IMR-90 (cell line): ENCODE data around the gene PHACTR3. TPM values are rescaled to one million over a fixed set of nuclear protein-coding genes. Genes with fewer than 3 reads are reported as not detected.

ENCODE experiments used
- ATAC-seq: fragments of 200-7000 bp; cut with Tn5 transposase; 2 replicates; pipeline ENCODE4 v1.9.1; 2020; ENCODE audit warnings: low read depth, mild to moderate bottlenecking, moderate library complexity
- BruUV-seq: library from RNA; stranded (reverse); fragments of 400-500 nt; replicated peaks from 2 replicates; lab custom pipeline; 2021; lab: Mats Ljungman, UMichigan
- CTCF ChIA-PET: fragments of 300-600 bp; formaldehyde crosslinking; extraction: SDS; loops from one replicate; lab custom pipeline; 2021; ENCODE audit warnings: antibody characterized with exemption; lab: Yijun Ruan, JAX
- POLR2A ChIA-PET: fragments of 300-600 bp; sonication (Branson Sonifier 250); formaldehyde crosslinking; loops from one replicate; lab custom pipeline; 2022; ENCODE audit warnings: antibody characterized with exemption; ENCODE audit not compliant: unreplicated experiment; lab: Charles Lee
- DNase-seq: peaks from one replicate; pipeline ENCODE4 v3.0.0; 2013
- H2AFZ ChIP-seq: replicated peaks from 2 replicates; pipeline ENCODE3; 2013; ENCODE audit warnings: low read length, mild to moderate bottlenecking; ENCODE audit not compliant: poor library complexity
- H2AK5ac ChIP-seq: 2 replicates; pipeline ENCODE4 v1.6.1; 2013; ENCODE audit warnings: low read depth, low read length, inconsistent platforms
- H2AK9ac ChIP-seq: replicated peaks from 2 replicates; pipeline ENCODE3; 2013; ENCODE audit warnings: mild to moderate bottlenecking, low read depth, low read length, moderate library complexity; ENCODE audit not compliant: poor library complexity
- H2BK120ac ChIP-seq: 2 replicates; pipeline ENCODE4 v1.6.1; 2013; ENCODE audit warnings: low read depth, low read length, inconsistent platforms
- H2BK15ac ChIP-seq: 3 replicates; pipeline ENCODE4 v1.6.1; 2013; ENCODE audit warnings: low read depth, low read length, inconsistent platforms
- H2BK20ac ChIP-seq: 2 replicates; pipeline ENCODE4 v1.6.1; 2013; ENCODE audit warnings: low read depth, mild to moderate bottlenecking, inconsistent platforms, low read length, moderate library complexity
- H2BK5ac ChIP-seq: 2 replicates; pipeline ENCODE4 v1.6.1; 2013; ENCODE audit warnings: mild to moderate bottlenecking, low read depth, low read length, inconsistent platforms; ENCODE audit not compliant: poor library complexity, severe bottlenecking
- H3K14ac ChIP-seq: replicated peaks from 2 replicates; pipeline ENCODE4 v1.6.1; 2013; ENCODE audit warnings: low read depth, low read length, inconsistent platforms
- H3K18ac ChIP-seq: 2 replicates; pipeline ENCODE4 v1.6.1; 2013; ENCODE audit warnings: low read depth, low read length, control low read depth
- H3K23ac ChIP-seq: 2 replicates; pipeline ENCODE4 v1.6.1; 2013; ENCODE audit warnings: low read depth, low read length, inconsistent platforms
- H3K27ac ChIP-seq: 2 replicates; pipeline ENCODE4 v1.5.1; 2013; ENCODE audit warnings: mild to moderate bottlenecking, control low read depth, low read length; ENCODE audit not compliant: insufficient read depth
- H3K27me3 ChIP-seq: 2 replicates; pipeline ENCODE4 v1.6.1; 2013; ENCODE audit warnings: low read length; ENCODE audit not compliant: control insufficient read depth, insufficient read depth
- H3K36me3 ChIP-seq: 2 replicates; pipeline ENCODE4 v1.6.1; 2013; ENCODE audit warnings: low read length, mixed read lengths; ENCODE audit not compliant: control insufficient read depth, insufficient read depth
- H3K4ac ChIP-seq: 2 replicates; pipeline ENCODE4 v1.6.1; 2013; ENCODE audit warnings: low read depth, low read length, inconsistent platforms
- H3K4me1 ChIP-seq: 2 replicates; pipeline ENCODE4 v1.6.1; 2013; ENCODE audit warnings: low read length, mixed read lengths; ENCODE audit not compliant: control insufficient read depth, insufficient read depth
- H3K4me2 ChIP-seq: 2 replicates; pipeline ENCODE4 v1.6.1; 2013; ENCODE audit warnings: low read depth, mild to moderate bottlenecking, control low read depth, low read length, moderate library complexity
- H3K4me3 ChIP-seq: 2 replicates; pipeline ENCODE4 v1.5.1; 2013; ENCODE audit warnings: low read depth, mild to moderate bottlenecking, control low read depth, low read length, moderate library complexity; ENCODE audit not compliant: insufficient read depth
- H3K56ac ChIP-seq: 2 replicates; pipeline ENCODE4 v1.6.1; 2013; ENCODE audit warnings: low read length, inconsistent platforms; ENCODE audit not compliant: insufficient read depth; ENCODE audit errors: extremely low read depth
- H3K79me1 ChIP-seq, 2 experiments: 2 replicates each; pipeline ENCODE4 v1.6.1; 2013; ENCODE audit warnings: low read length in 2 of 2, inconsistent platforms in 1 of 2, low read depth in 1 of 2
- H3K9ac ChIP-seq: 2 replicates; pipeline ENCODE4 v1.6.1; 2013; ENCODE audit warnings: low read depth, low read length, control low read depth
- H3K9me1 ChIP-seq: 2 replicates; pipeline ENCODE4 v1.6.1; 2013; ENCODE audit warnings: low read length, inconsistent platforms; ENCODE audit not compliant: insufficient read depth
- H3K9me3 ChIP-seq: 2 replicates; pipeline ENCODE4 v1.6.1; 2013; ENCODE audit warnings: low read length; ENCODE audit not compliant: control insufficient read depth, insufficient read depth
- H4K20me1 ChIP-seq: 2 replicates; pipeline ENCODE4 v1.6.1; 2013; ENCODE audit warnings: low read length, inconsistent platforms; ENCODE audit not compliant: insufficient read depth
- H4K5ac ChIP-seq: 2 replicates; pipeline ENCODE4 v1.6.1; 2013; ENCODE audit warnings: mild to moderate bottlenecking, low read depth, low read length, control low read depth
- H4K8ac ChIP-seq, 2 experiments: 2 replicates each; pipeline ENCODE4 v1.6.1; 2013; ENCODE audit warnings: low read depth in 2 of 2, low read length in 2 of 2, control low read depth in 1 of 2, inconsistent platforms in 1 of 2
- H4K91ac ChIP-seq: 2 replicates; pipeline ENCODE4 v1.6.1; 2013; ENCODE audit warnings: low read depth, low read length, inconsistent platforms; ENCODE audit not compliant: insufficient read depth
- WGBS, 2 experiments: methylation state at CpG; one replicate each; pipeline versions ENCODE4 v1.1.5 to v1.1.7; 2013; ENCODE audit warnings: missing lambda C conversion rate in 2 of 2; ENCODE audit not compliant: insufficient read length in 1 of 2; ENCODE audit errors: extremely low coverage in 2 of 2; 5-methylcytosine and 5-hydroxymethylcytosine counted together
- dilution Hi-C: fragments of 300-500 bp; cut with HindIII; formaldehyde crosslinking; loops from one replicate; pipeline ENCODE4 v1.14.3; 2018; ENCODE audit warnings: low sequenced_read_pairs; ENCODE audit not compliant: unreplicated experiment
- in situ Hi-C: fragments of 300-500 bp; cut with MboI; formaldehyde crosslinking; loops from 3 replicates; pipeline ENCODE4 v1.14.3; 2019; ENCODE audit warnings: low sequenced_read_pairs, inconsistent platforms, mixed read lengths
- intact Hi-C: fragments of 100-400 bp; cut with micrococcal nuclease; formaldehyde crosslinking; loops from 2 replicates; pipeline ENCODE4 v1.10.0; 2022
- polyA plus RNA-seq, 3 experiments: library from polyadenylated mRNA; depleted of rRNA; stranded (reverse); fragments of >200 nt; gene quantifications; 2 replicates each; pipeline ENCODE4 v1.2.3, GENCODE V29; 2012; ENCODE audit warnings: low replicate concordance in 1 of 3
- total RNA-seq: library from RNA; depleted of rRNA; stranded (reverse); fragments of >200 nt; gene quantifications from 2 replicates; pipeline ENCODE4 v1.2.3, GENCODE V29; 2012
- TF ChIP-seq, protein P1 (sequence below): conservative IDR thresholded peaks from 2 replicates; pipeline ENCODE4 v1.5.1; 2012; ENCODE audit warnings: mild to moderate bottlenecking, low read depth, low read length, improper control_type of control experiment

The PHACTR3 gene
- total and polyA plus RNA-seq, 2 of the 4 experiments (the other 2 are of a cell fraction) = not detected

DNA sequence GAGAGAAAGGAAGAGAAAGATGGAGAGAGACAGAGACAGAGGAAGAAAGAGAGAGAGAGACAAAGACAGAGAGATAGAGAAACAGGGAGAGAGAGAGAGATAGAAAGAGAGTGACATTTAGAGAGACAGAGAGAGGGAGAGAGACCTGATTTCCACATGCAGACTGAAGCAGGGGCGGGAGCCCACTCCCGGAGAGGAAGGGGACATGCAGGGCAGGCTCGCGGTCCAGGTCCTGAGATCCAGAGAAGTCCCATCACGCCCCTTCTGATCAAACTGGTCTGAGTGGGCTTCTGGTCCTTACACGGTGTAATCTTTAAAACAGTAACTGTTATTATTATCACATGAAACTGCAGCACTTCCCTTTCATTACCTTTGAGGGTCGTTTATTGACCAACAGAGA, 62.2 kb downstream of the PHACTR3 start:
- ATAC-seq = no peak
- TF ChIP-seq, protein P1, sequence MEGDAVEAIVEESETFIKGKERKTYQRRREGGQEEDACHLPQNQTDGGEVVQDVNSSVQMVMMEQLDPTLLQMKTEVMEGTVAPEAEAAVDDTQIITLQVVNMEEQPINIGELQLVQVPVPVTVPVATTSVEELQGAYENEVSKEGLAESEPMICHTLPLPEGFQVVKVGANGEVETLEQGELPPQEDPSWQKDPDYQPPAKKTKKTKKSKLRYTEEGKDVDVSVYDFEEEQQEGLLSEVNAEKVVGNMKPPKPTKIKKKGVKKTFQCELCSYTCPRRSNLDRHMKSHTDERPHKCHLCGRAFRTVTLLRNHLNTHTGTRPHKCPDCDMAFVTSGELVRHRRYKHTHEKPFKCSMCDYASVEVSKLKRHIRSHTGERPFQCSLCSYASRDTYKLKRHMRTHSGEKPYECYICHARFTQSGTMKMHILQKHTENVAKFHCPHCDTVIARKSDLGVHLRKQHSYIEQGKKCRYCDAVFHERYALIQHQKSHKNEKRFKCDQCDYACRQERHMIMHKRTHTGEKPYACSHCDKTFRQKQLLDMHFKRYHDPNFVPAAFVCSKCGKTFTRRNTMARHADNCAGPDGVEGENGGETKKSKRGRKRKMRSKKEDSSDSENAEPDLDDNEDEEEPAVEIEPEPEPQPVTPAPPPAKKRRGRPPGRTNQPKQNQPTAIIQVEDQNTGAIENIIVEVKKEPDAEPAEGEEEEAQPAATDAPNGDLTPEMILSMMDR = no peak
- Histone ChIP-seq H3K18ac (no peak overlapping the region), H2AK9ac (no peak overlapping the region), H3K4me1 (no peaks in the 10 kb centered on the region), H3K27ac (no peak overlapping the region), H3K9me3 (peaks cover 51% of the 10 kb centered on the region), H2BK5ac (no peak overlapping the region), H3K4me2 (no peak overlapping the region), H4K5ac (no peak overlapping the region), H4K8ac (no peak overlapping the region), H3K79me1 (no peaks in the 10 kb centered on the region), H3K14ac (no peak overlapping the region), H3K36me3 (no peaks in the 10 kb centered on the region), H2BK120ac (no peak overlapping the region), H3K56ac (no peak overlapping the region), H3K27me3 (no peaks in the 10 kb centered on the region), H4K91ac (no peak overlapping the region), H3K4me3 (no peak overlapping the region), H2AFZ (no peak overlapping the region), H3K23ac (no peak overlapping the region), H3K4ac (no peak overlapping the region), H4K20me1 (no peaks in the 10 kb centered on the region), H2AK5ac (no peak overlapping the region), H2BK20ac (no peak overlapping the region), H2BK15ac (no peak overlapping the region), H3K9ac (no peak overlapping the region), H3K9me1 (no peaks in the 10 kb centered on the region)
- in situ Hi-C loops (no loop called here), dilution Hi-C loops (no loop called here), intact Hi-C loops (no loop called here)
- ChIA-PET POLR2A (no interaction called here), CTCF (no interaction called here)
- DNase-seq = no peak
- BruUV-seq = no TSS peak
- WGBS, 2 experiments = 27% methylated on average over 2 of the region's 7 CpGs; no CpG with 5 or more reads in 1 of the 2 experiments
